Stimulated activated effector memory CD8-positive, alpha-beta T cell treated with anti-CD3 and anti-CD28 coated beads, Interleukin-12 subunit alpha, Interleukin-12 subunit beta, amount 100 ng/mL, for 72 hours (primary cell): ENCODE results near the gene DHX9.

Source experiments
- ATAC-seq: fragments of 150-1000 bp; cut with Tn5 transposase; 2 replicates; pipeline ENCODE4 v1.10.0; 2021
- DNase-seq, 2 donors: peaks; one replicate each; pipeline ENCODE4 v3.0.0; 2021 to 2022; ENCODE audit warnings: low spot score in 2 of 2
- H3K27ac Mint-ChIP-seq: one replicate; pipeline ENCODE4 v1.8.0; 2022; ENCODE audit warnings: mild to moderate bottlenecking, mixed read lengths
- H3K36me3 Mint-ChIP-seq: one replicate; pipeline ENCODE4 v1.8.0; 2022; ENCODE audit warnings: mild to moderate bottlenecking, mixed read lengths
- H3K4me1 Mint-ChIP-seq: one replicate; pipeline ENCODE4 v1.8.0; 2022; ENCODE audit warnings: mixed read lengths
- H3K4me3 Mint-ChIP-seq: one replicate; pipeline ENCODE4 v1.8.0; 2022; ENCODE audit warnings: mild to moderate bottlenecking, mixed read lengths
- H3K9me3 Mint-ChIP-seq: one replicate; pipeline ENCODE4 v1.8.0; 2022; ENCODE audit warnings: mixed read lengths

DHX9 gene

GRCh38 chr1:182860658-182861057 lies 21.5 kb downstream of the DHX9 start:
- no peaks in the 10 kb centered on the region for H3K9me3 Mint-ChIP-seq
- ATAC-seq: no peak
- no peak for DNase-seq
- peaks cover 100% of the 10 kb centered on the region for H3K36me3 Mint-ChIP-seq
- H3K4me1 Mint-ChIP-seq: peaks cover 14% of the 10 kb centered on the region
- no peak overlapping the region for H3K27ac Mint-ChIP-seq
- no peak overlapping the region for H3K4me3 Mint-ChIP-seq

GRCh38 chr1:182861994-182862393 lies 22.8 kb downstream of the DHX9 start:
- Mint-ChIP-seq H3K4me3 (no peak overlapping the region), H3K4me1 (peaks cover 14% of the 10 kb centered on the region), H3K9me3 (no peaks in the 10 kb centered on the region), H3K36me3 (peaks cover 100% of the 10 kb centered on the region), H3K27ac (peak overlapping the region; percentile 63)
- DNase-seq (no peak), ATAC-seq (peak; percentile 95)

- Mint-ChIP-seq H3K36me3 (peaks cover 100% of the 10 kb centered on the region), H3K9me3 (no peaks in the 10 kb centered on the region), H3K4me1 (peaks cover 14% of the 10 kb centered on the region), H3K27ac (no peak overlapping the region), H3K4me3 (no peak overlapping the region)
- no peak for ATAC-seq
- DNase-seq: no peak
Observed at GRCh38 chr1:182862827-182863226, 23.7 kb downstream of the DHX9 start.

- DNase-seq (no peak), ATAC-seq (no peak)
- Mint-ChIP-seq H3K4me1 (peaks cover 14% of the 10 kb centered on the region), H3K27ac (no peak overlapping the region), H3K4me3 (no peak overlapping the region), H3K36me3 (peaks cover 100% of the 10 kb centered on the region), H3K9me3 (no peaks in the 10 kb centered on the region)
Observed at GRCh38 chr1:182863940-182864339, 24.8 kb downstream of the DHX9 start.

GRCh38 chr1:182867861-182868260 lies 28.7 kb downstream of the DHX9 start:
- Mint-ChIP-seq H3K4me3 (no peak overlapping the region), H3K27ac (no peak overlapping the region)
- ATAC-seq: no peak

GRCh38 chr1:182869241-182869666 lies 30.1 kb downstream of the DHX9 start:
- ATAC-seq (no peak), DNase-seq (no peak)
- Mint-ChIP-seq H3K4me3 (no peak overlapping the region), H3K27ac (peak overlapping the region; percentile 6), H3K9me3 (no peaks in the 10 kb centered on the region), H3K4me1 (peaks cover 5% of the 10 kb centered on the region), H3K36me3 (peaks cover 100% of the 10 kb centered on the region)

More at GRCh38 chr1:182867861-182868260, 28.7 kb downstream of the DHX9 start:
- H3K9me3 Mint-ChIP-seq: no peaks in the 10 kb centered on the region
- DNase-seq: no peak
- no peaks in the 10 kb centered on the region for H3K4me1 Mint-ChIP-seq
- peaks cover 100% of the 10 kb centered on the region for H3K36me3 Mint-ChIP-seq

GRCh38 chr1:182872881-182873280 lies 33.7 kb downstream of the DHX9 start:
- no peaks in the 10 kb centered on the region for H3K9me3 Mint-ChIP-seq
- DNase-seq: no peak
- peaks cover 5% of the 10 kb centered on the region for H3K4me1 Mint-ChIP-seq
- peaks cover 100% of the 10 kb centered on the region for H3K36me3 Mint-ChIP-seq
- no peak for ATAC-seq
- H3K27ac Mint-ChIP-seq: peak overlapping the region; percentile 58
- no peak overlapping the region for H3K4me3 Mint-ChIP-seq

GRCh38 chr1:182875889-182876288 lies 36.7 kb downstream of the DHX9 start:
- H3K9me3 Mint-ChIP-seq: no peaks in the 10 kb centered on the region
- ATAC-seq (no peak), DNase-seq (no peak)
- H3K4me1 Mint-ChIP-seq: peaks cover 5% of the 10 kb centered on the region
- H3K36me3 Mint-ChIP-seq: peaks cover 100% of the 10 kb centered on the region
- peak overlapping the region; percentile 47 for H3K27ac Mint-ChIP-seq
- H3K4me3 Mint-ChIP-seq: no peak overlapping the region

- Mint-ChIP-seq H3K9me3 (no peaks in the 10 kb centered on the region), H3K4me3 (no peak overlapping the region), H3K27ac (no peak overlapping the region), H3K36me3 (peaks cover 100% of the 10 kb centered on the region), H3K4me1 (peaks cover 5% of the 10 kb centered on the region)
- no peak for ATAC-seq
- DNase-seq: no peak
Observed at GRCh38 chr1:182877331-182877730, 38.2 kb downstream of the DHX9 start.

- H3K4me1 Mint-ChIP-seq: peaks cover 5% of the 10 kb centered on the region
- DNase-seq: no peak
- H3K27ac Mint-ChIP-seq: no peak overlapping the region
- H3K9me3 Mint-ChIP-seq: no peaks in the 10 kb centered on the region
- peaks cover 100% of the 10 kb centered on the region for H3K36me3 Mint-ChIP-seq
- ATAC-seq: peak; percentile 56
- no peak overlapping the region for H3K4me3 Mint-ChIP-seq
Observed at GRCh38 chr1:182877842-182878241, 38.7 kb downstream of the DHX9 start.

- Mint-ChIP-seq H3K27ac (peak overlapping the region; percentile 36), H3K4me3 (no peak overlapping the region), H3K9me3 (no peaks in the 10 kb centered on the region), H3K36me3 (peaks cover 97% of the 10 kb centered on the region), H3K4me1 (peaks cover 28% of the 10 kb centered on the region)
- no peak for DNase-seq
- no peak for ATAC-seq
Observed at GRCh38 chr1:182884872-182885271, 45.7 kb downstream of the DHX9 start.

GRCh38 chr1:182885591-182885990 lies 46.4 kb downstream of the DHX9 start:
- H3K9me3 Mint-ChIP-seq: no peaks in the 10 kb centered on the region
- H3K36me3 Mint-ChIP-seq: peaks cover 97% of the 10 kb centered on the region
- H3K4me1 Mint-ChIP-seq: peaks cover 33% of the 10 kb centered on the region
- H3K4me3 Mint-ChIP-seq: no peak overlapping the region
- no peak for ATAC-seq
- H3K27ac Mint-ChIP-seq: peak overlapping the region; percentile 2
- DNase-seq: no peak

GRCh38 chr1:182886985-182887384 lies 47.8 kb downstream of the DHX9 start:
- Mint-ChIP-seq H3K4me3 (no peak overlapping the region), H3K4me1 (peaks cover 33% of the 10 kb centered on the region), H3K27ac (peak overlapping the region; percentile 29), H3K36me3 (peaks cover 87% of the 10 kb centered on the region), H3K9me3 (no peaks in the 10 kb centered on the region)
- DNase-seq (no peak), ATAC-seq (no peak)

- Mint-ChIP-seq H3K4me3 (no peak overlapping the region), H3K27ac (peak overlapping the region; percentile 6), H3K36me3 (peaks cover 67% of the 10 kb centered on the region), H3K4me1 (peaks cover 33% of the 10 kb centered on the region), H3K9me3 (no peaks in the 10 kb centered on the region)
- ATAC-seq (no peak), DNase-seq (no peak)
Observed at GRCh38 chr1:182888736-182889531, 49.8 kb downstream of the DHX9 start.

GRCh38 chr1:182889997-182890396 lies 50.9 kb downstream of the DHX9 start:
- no peaks in the 10 kb centered on the region for H3K9me3 Mint-ChIP-seq
- H3K36me3 Mint-ChIP-seq: peaks cover 57% of the 10 kb centered on the region
- H3K4me3 Mint-ChIP-seq: no peak overlapping the region
- ATAC-seq (peak; percentile 86), DNase-seq (peak in 1 of 2 donors; percentile 60)
- peaks cover 33% of the 10 kb centered on the region for H3K4me1 Mint-ChIP-seq
- H3K27ac Mint-ChIP-seq: no peak overlapping the region

- ATAC-seq: no peak
- no peak overlapping the region for H3K27ac Mint-ChIP-seq
- DNase-seq: no peak
- no peak overlapping the region for H3K4me3 Mint-ChIP-seq
- peaks cover 46% of the 10 kb centered on the region for H3K36me3 Mint-ChIP-seq
- H3K4me1 Mint-ChIP-seq: peaks cover 28% of the 10 kb centered on the region
- no peaks in the 10 kb centered on the region for H3K9me3 Mint-ChIP-seq
Observed at GRCh38 chr1:182890927-182891610, 51.9 kb downstream of the DHX9 start.
